Bronchial epithelial cell (primary cell): ENCODE results near the gene RABGAP1L. TPM values are rescaled to one million over a fixed set of nuclear protein-coding genes. Genes with fewer than 3 reads are reported as not detected.

Source experiments
- DNase-seq: peaks from one replicate; pipeline ENCODE4 v3.0.0-alpha.2; 2010; ENCODE audit warnings: low read depth
- FAIRE-seq: peaks from 2 replicates; lab custom pipeline; 2011; peaks lifted over from hg19 to GRCh38; lab: Jason Lieb, UNC
- H3K27me3 ChIP-seq: 2 replicates; pipeline ENCODE4 v1.5.1; 2011; ENCODE audit warnings: low read length; ENCODE audit not compliant: control insufficient read depth, insufficient read depth
- H3K36me3 ChIP-seq: 2 replicates; pipeline ENCODE4 v1.5.1; 2011; ENCODE audit warnings: low read length; ENCODE audit not compliant: control insufficient read depth, insufficient read depth
- H3K4me3 ChIP-seq: 2 replicates; pipeline ENCODE4 v1.5.1; 2011; ENCODE audit warnings: mild to moderate bottlenecking, low read depth, low read length, control low read depth
- CTCF ChIP-seq: IDR thresholded peaks from 2 replicates; pipeline ENCODE4 v1.5.1; 2011; ENCODE audit warnings: mild to moderate bottlenecking, moderate library complexity, low read length, control low read depth, inconsistent platforms; ENCODE audit not compliant: insufficient read depth, severe bottlenecking
- total RNA-seq: library from RNA; depleted of rRNA; stranded (reverse); fragments of >200 nt; gene quantifications from 2 replicates; pipeline ENCODE4 v1.2.1, GENCODE V29; 2014

RABGAP1L gene
- total RNA-seq, 1 donor from 2014 or later = 37.4 TPM

- no peak overlapping the region for H3K4me3 ChIP-seq
- H3K27me3 ChIP-seq = no peaks in the 10 kb centered on the region
- peak; percentile 83 for FAIRE-seq
- TF ChIP-seq CTCF = no peak
- no peaks in the 10 kb centered on the region for H3K36me3 ChIP-seq
- peak; percentile 98 for DNase-seq
These were observed 500.5 kb downstream of the RABGAP1L start for GRCh38 chr1:174659823-174660222.

- Histone ChIP-seq H3K27me3 (no peaks in the 10 kb centered on the region), H3K36me3 (no peaks in the 10 kb centered on the region), H3K4me3 (no peak overlapping the region)
- DNase-seq = no peak
- TF ChIP-seq CTCF = no peak
- no peak for FAIRE-seq
These were observed 501.2 kb downstream of the RABGAP1L start for GRCh38 chr1:174660476-174660875.

GRCh38 chr1:174663358-174663757, 504.0 kb downstream of the RABGAP1L start:
- FAIRE-seq = no peak
- Histone ChIP-seq H3K4me3 (no peak overlapping the region), H3K27me3 (no peaks in the 10 kb centered on the region), H3K36me3 (no peaks in the 10 kb centered on the region)
- TF ChIP-seq CTCF = no peak
- DNase-seq = no peak

GRCh38 chr1:174666248-174666647, 506.9 kb downstream of the RABGAP1L start:
- H3K36me3 ChIP-seq = no peaks in the 10 kb centered on the region
- DNase-seq (no peak), FAIRE-seq (no peak)
- no peaks in the 10 kb centered on the region for H3K27me3 ChIP-seq
- no peak overlapping the region for H3K4me3 ChIP-seq
- no peak for TF ChIP-seq CTCF

GRCh38 chr1:174671826-174672225, 512.5 kb downstream of the RABGAP1L start:
- DNase-seq (peak; percentile 28), FAIRE-seq (no peak)
- Histone ChIP-seq H3K36me3 (no peaks in the 10 kb centered on the region), H3K27me3 (no peaks in the 10 kb centered on the region), H3K4me3 (no peak overlapping the region)
- TF ChIP-seq CTCF = no peak

GRCh38 chr1:174676856-174677255, 517.5 kb downstream of the RABGAP1L start:
- TF ChIP-seq CTCF = no peak
- no peak for DNase-seq
- no peak for FAIRE-seq
- Histone ChIP-seq H3K27me3 (no peaks in the 10 kb centered on the region), H3K36me3 (no peaks in the 10 kb centered on the region), H3K4me3 (no peak overlapping the region)
